ENCODE measurements around the gene FAM124A. TPM values are rescaled to one million over a fixed set of nuclear protein-coding genes. Genes with fewer than 3 reads are reported as not detected.
A peak's percentile ranks its signal among the peaks of the same experiment; 100 is the strongest.
"Not testable (repeated sequence)": the region's sequence is repeated elsewhere in the genome, so short reads cannot be mapped to it uniquely, and the experiment has no call there.

The FAM124A gene
- total RNA-seq, 1 donor from 2014 or later, result not detected

DNA sequence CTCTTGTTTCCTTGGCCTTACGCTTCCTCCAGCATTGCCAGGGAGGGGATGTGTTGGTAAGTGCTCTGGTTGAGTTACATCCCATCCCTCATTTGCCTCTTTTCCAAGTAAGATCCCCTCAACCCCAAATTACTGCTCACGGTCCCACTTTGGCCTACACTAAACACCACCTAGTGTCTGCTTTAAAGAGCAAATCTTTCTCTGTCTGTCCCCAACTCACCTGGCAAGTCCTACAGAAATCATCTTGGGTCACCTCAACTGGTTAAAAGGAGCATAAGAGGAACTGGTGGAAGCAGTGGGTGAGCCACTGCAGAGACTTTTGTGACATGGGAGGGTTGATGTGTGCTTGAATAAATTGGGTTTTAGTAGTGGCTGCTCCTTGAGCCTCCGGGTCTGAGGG is 62.1 kb downstream of the FAM124A start:
- intact Hi-C loops (cut with micrococcal nuclease), result loop anchor here (10.0 kb wide), 1 partner anchor 1310 kb away; no protein-coding TSS in a partner anchor
- Mint-ChIP-seq H3K27ac (no peak overlapping the region), H3K9me3 (no peaks in the 10 kb centered on the region), H3K36me3 (ENCODE audit: low read depth) (no peaks in the 10 kb centered on the region), H3K4me1 (peaks cover 2% of the 10 kb centered on the region), H3K27me3 (peaks cover 8% of the 10 kb centered on the region), H3K4me3 (no peak overlapping the region)
- POLR2A ChIA-PET, result no interaction called here
- CTCF ChIA-PET, result interaction anchor here (6.2 kb wide), 1 partner anchor 160 kb away, joined by 133 read pairs; no protein-coding TSS in a partner anchor
- ATAC-seq (ENCODE audit: low read depth) (no peak), DNase-seq (no peak)
- no peak for TF ChIP-seq CTCF (IDR thresholded peaks at IDR 0.05)

DNA sequence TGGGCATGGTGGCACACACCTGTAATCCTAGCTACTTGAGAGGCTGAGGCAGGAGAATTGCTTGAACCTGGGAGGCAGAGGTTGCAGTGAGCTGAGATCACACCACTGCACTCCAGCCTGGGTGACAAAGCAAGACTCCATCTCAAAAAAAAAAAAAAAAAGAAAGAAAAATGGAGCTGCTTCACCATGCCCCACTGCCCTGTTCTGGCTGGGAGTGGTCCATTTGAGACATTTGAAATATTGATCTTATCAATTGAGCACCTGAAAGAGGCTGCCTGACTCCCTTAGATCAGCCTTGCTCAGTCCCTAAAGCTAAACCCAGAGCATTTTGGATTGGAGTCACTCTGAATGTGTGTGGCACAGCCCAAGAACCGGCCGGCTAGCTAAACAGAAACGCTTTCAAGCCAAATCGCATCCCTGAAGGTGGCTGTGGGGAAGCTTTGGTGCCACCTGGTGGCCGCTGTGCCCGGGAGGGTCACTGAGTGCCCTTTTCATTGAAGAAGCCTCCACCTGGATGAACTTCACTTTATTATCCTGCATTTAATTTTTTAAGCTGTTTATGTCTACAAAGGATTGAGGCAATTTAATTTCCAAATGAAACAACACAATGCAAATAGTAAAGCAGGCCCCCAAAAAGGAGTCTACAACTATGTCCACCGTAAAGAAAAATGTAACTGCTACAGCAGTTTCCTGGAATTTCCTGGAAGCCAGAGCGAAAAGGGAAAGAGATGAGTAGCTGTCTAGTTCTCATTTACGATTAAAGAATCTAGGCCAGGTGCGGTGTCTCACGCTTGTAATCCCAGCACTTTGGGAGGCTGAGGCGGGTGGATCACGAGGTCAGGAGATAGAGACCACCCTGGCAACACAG is 64.2 kb downstream of the FAM124A start:
- no peaks in the 10 kb centered on the region for H3K36me3 Mint-ChIP-seq (ENCODE audit: low read depth)
- peaks cover 4% of the 10 kb centered on the region for H3K27me3 Mint-ChIP-seq
- peak; percentile 67 for TF ChIP-seq CTCF (IDR thresholded peaks at IDR 0.05)
- no peaks in the 10 kb centered on the region for H3K9me3 Mint-ChIP-seq
- H3K4me3 Mint-ChIP-seq, result no peak overlapping the region
- peak; percentile 71 for ATAC-seq (ENCODE audit: low read depth)
- intact Hi-C loops (cut with micrococcal nuclease), result loop anchor here (1.0 to 10.0 kb wide), 5 partner anchors 33 to 1312 kb away; partner anchors contain the start of gene FAM124A
- peaks cover 2% of the 10 kb centered on the region for H3K4me1 Mint-ChIP-seq
- ChIA-PET CTCF (interaction anchor here (0.7 to 6.2 kb wide), 26 partner anchors 8 to 1511 kb away, joined by 3 to 133 read pairs (median 6); no protein-coding TSS in a partner anchor), POLR2A (no interaction called here)
- peak; percentile 65 for DNase-seq
- H3K27ac Mint-ChIP-seq, result no peak overlapping the region

- ATAC-seq (ENCODE audit: low read depth) (no peak), DNase-seq (no peak)
- no peak overlapping the region for H3K4me3 Mint-ChIP-seq
- peaks cover 4% of the 10 kb centered on the region for H3K27me3 Mint-ChIP-seq
- intact Hi-C loops (cut with micrococcal nuclease), result loop anchor here (10.0 kb wide), 1 partner anchor 1313 kb away; no protein-coding TSS in a partner anchor
- ChIA-PET CTCF (interaction anchor here (0.6 to 6.2 kb wide), 6 partner anchors 10 to 163 kb away, joined by 3 to 133 read pairs (median 4); no protein-coding TSS in a partner anchor), POLR2A (no interaction called here)
- H3K27ac Mint-ChIP-seq, result no peak overlapping the region
- no peak for TF ChIP-seq CTCF (IDR thresholded peaks at IDR 0.05)
- no peaks in the 10 kb centered on the region for H3K36me3 Mint-ChIP-seq (ENCODE audit: low read depth)
- H3K4me1 Mint-ChIP-seq, result peaks cover 2% of the 10 kb centered on the region
- H3K9me3 Mint-ChIP-seq, result no peaks in the 10 kb centered on the region
Measured at GRCh38 chr13:51287758-51288157, 65.6 kb downstream of the FAM124A start.

DNA sequence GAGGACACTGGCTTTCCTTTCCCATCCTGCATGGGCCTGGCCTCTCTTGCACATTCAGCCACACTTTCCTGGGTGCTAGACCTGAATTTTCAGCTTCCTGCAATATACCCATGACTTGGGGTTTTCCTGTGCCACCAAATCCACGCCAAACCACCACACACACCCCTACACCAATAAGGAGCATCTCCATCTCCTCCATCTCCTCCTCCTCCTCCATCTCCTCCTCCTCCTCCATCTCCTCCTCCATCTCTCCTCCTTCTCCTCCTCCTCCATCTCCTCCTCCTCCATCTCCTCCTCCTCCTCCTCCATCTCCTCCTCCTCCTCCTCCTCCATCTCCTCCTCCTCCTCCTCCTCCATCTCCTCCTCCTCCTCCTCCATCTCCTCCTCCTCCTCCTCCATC is 66.1 kb downstream of the FAM124A start:
- H3K27me3 Mint-ChIP-seq; DNase-seq; H3K27ac Mint-ChIP-seq; H3K9me3 Mint-ChIP-seq; H3K4me3 Mint-ChIP-seq; H3K4me1 Mint-ChIP-seq; POLR2A ChIA-PET; H3K36me3 Mint-ChIP-seq (ENCODE audit: low read depth); ATAC-seq (ENCODE audit: low read depth): not testable (repeated sequence)
- intact Hi-C loops (cut with micrococcal nuclease), result loop anchor here (10.0 kb wide), 1 partner anchor 1313 kb away; no protein-coding TSS in a partner anchor
- CTCF ChIA-PET, result interaction anchor here (0.6 to 6.2 kb wide), 6 partner anchors 10 to 164 kb away, joined by 3 to 133 read pairs (median 4); no protein-coding TSS in a partner anchor

DNA sequence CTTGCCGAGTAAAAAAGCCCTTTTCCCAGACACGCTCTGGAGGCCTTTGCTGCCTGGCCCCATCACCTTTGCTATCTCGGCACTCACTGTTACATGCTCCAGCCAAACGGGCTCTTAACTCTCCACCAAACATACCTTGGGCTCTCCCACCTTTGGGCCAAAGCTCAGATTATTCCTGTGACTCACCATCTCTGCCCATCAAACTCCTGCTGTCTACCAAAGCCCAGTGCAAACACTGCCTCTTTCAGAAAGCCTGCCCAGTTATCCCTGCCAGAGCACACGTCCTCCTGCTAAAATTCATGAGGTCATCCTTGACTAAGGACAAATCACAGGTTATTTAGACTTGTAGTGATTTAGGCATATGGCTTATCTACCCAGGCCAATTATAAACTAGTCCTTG is 69.1 kb downstream of the FAM124A start:
- ATAC-seq (ENCODE audit: low read depth) (no peak), DNase-seq (no peak)
- H3K9me3 Mint-ChIP-seq, result no peaks in the 10 kb centered on the region
- H3K27me3 Mint-ChIP-seq, result peaks cover 3% of the 10 kb centered on the region
- no peak overlapping the region for H3K4me3 Mint-ChIP-seq
- no peak overlapping the region for H3K27ac Mint-ChIP-seq
- no peak for TF ChIP-seq CTCF (IDR thresholded peaks at IDR 0.05)
- intact Hi-C loops (cut with micrococcal nuclease), result no loop called here
- H3K4me1 Mint-ChIP-seq, result peaks cover under 1% of the 10 kb centered on the region
- no peaks in the 10 kb centered on the region for H3K36me3 Mint-ChIP-seq (ENCODE audit: low read depth)
- POLR2A ChIA-PET, result no interaction called here
- CTCF ChIA-PET, result no interaction called here

All from activated B cell treated with CpG ODN at 0.5 μM for 24 hours (primary cell).